SK-N-SH (cell line): ENCODE results near the gene PPP2R1A. TPM values are rescaled to one million over a fixed set of nuclear protein-coding genes. Genes with fewer than 3 reads are reported as not detected.
"Not testable (repeated sequence)": the region's sequence is repeated elsewhere in the genome, so short reads cannot be mapped to it uniquely, and the experiment has no call there.

Experiments
- CTCF ChIA-PET: fragments of 300-600, 350-600 bp; formaldehyde crosslinking; extraction: SDS; loops from one replicate; lab custom pipeline; 2021; lab: Yijun Ruan, JAX
- POLR2A ChIA-PET: fragments of 350-600 bp; sonication (Branson Sonifier 250); formaldehyde crosslinking; extraction: SDS; loops from one replicate; lab custom pipeline; 2020; ENCODE audit warnings: antibody characterized with exemption, inconsistent platforms; lab: Yijun Ruan, JAX
- DNase-seq: peaks from one replicate; pipeline ENCODE4 v3.0.0; 2012
- H2AFZ ChIP-seq: fragments of 200-600 bp; sonication (generic); 2 replicates; pipeline ENCODE4 v1.8.1; 2016; ENCODE audit warnings: antibody characterized with exemption, mild to moderate bottlenecking, low read depth
- H3F3A ChIP-seq: fragments of 200-600 bp; sonication (generic); replicated peaks from 2 replicates; pipeline ENCODE3; 2016; ENCODE audit warnings: antibody characterized with exemption, mild to moderate bottlenecking; ENCODE audit not compliant: insufficient read depth
- H3K27ac ChIP-seq, 2 experiments: fragments of 200-500 bp in 1 of 2; fragments of 200-600 bp in 1 of 2; sonication (Bioruptor generic) in 1 of 2; sonication (generic), shearing (Covaris generic) in 1 of 2; 2 replicates each; pipeline versions ENCODE4 v1.5.1 to v1.6.1; 2014 to 2016; ENCODE audit warnings: low read depth in 2 of 2, inconsistent platforms in 1 of 2, low read length in 1 of 2, mild to moderate bottlenecking in 1 of 2, mixed read lengths in 1 of 2
- H3K27me3 ChIP-seq: fragments of 200-600 bp; sonication (generic), shearing (Covaris generic); 2 replicates; pipeline ENCODE4 v1.6.1; 2016; ENCODE audit warnings: mixed run types; ENCODE audit not compliant: insufficient read depth
- H3K36me3 ChIP-seq, 2 experiments: fragments of 200-500 bp in 1 of 2; fragments of 200-600 bp in 1 of 2; sonication (Bioruptor generic) in 1 of 2; sonication (generic) in 1 of 2; replicated peaks in 1 of 2; 2 replicates each; pipeline versions ENCODE3 to v1.5.1; 2014 to 2016; ENCODE audit warnings: low read length in 1 of 2, mild to moderate bottlenecking in 1 of 2; ENCODE audit not compliant: insufficient read depth in 2 of 2, control insufficient read depth in 1 of 2
- H3K4me1 ChIP-seq, 2 experiments: fragments of 200-500 bp in 1 of 2; fragments of 200-600 bp in 1 of 2; sonication (Bioruptor generic) in 1 of 2; sonication (generic), shearing (Covaris generic) in 1 of 2; 2 replicates each; pipeline versions ENCODE4 v1.5.1 to v1.6.1; 2014 to 2016; ENCODE audit warnings: low read depth in 1 of 2, low read length in 1 of 2, mixed run types in 1 of 2; ENCODE audit not compliant: insufficient read depth in 2 of 2, control insufficient read depth in 1 of 2
- H3K4me2 ChIP-seq: fragments of 200-600 bp; sonication (generic), shearing (Covaris generic); 2 replicates; pipeline ENCODE4 v1.6.1; 2017; ENCODE audit warnings: mixed run types
- H3K4me3 ChIP-seq, 2 experiments: fragments of 200-500 bp in 1 of 2; fragments of 200-600 bp in 1 of 2; sonication (Bioruptor generic) in 1 of 2; sonication (generic), shearing (Covaris generic) in 1 of 2; 2 replicates each; pipeline versions ENCODE4 v1.5.1 to v1.8.1; 2014 to 2016; ENCODE audit warnings: low read depth in 2 of 2, inconsistent platforms in 1 of 2, low read length in 1 of 2, mild to moderate bottlenecking in 1 of 2, mixed read lengths in 1 of 2, moderate library complexity in 1 of 2
- H3K79me2 ChIP-seq: fragments of 200-600 bp; sonication (generic); 2 replicates; pipeline ENCODE4 v1.8.1; 2017; ENCODE audit warnings: mild to moderate bottlenecking; ENCODE audit not compliant: insufficient read depth
- H3K9ac ChIP-seq: fragments of 200-600 bp; sonication (generic); 2 replicates; pipeline ENCODE4 v1.6.1; 2017; ENCODE audit warnings: mixed run types
- H3K9me2 ChIP-seq: fragments of 200-600 bp; sonication (generic); 2 replicates; pipeline ENCODE4 v1.6.1; 2017; ENCODE audit warnings: mixed run types
- H3K9me3 ChIP-seq: fragments of 200-600 bp; sonication (generic); 2 replicates; pipeline ENCODE4 v1.6.1; 2017; ENCODE audit warnings: mixed run types, mild to moderate bottlenecking, moderate library complexity
- H4K20me1 ChIP-seq: fragments of 200-600 bp; sonication (generic); 2 replicates; pipeline ENCODE4 v1.6.1; 2017; ENCODE audit warnings: mild to moderate bottlenecking, mixed run types; ENCODE audit not compliant: insufficient read depth
- CHD2 ChIP-seq: fragments of 150-350 bp; IDR thresholded peaks from 2 replicates; pipeline ENCODE4 v1.6.1; 2018; ENCODE audit warnings: low read length; ENCODE audit not compliant: partially characterized antibody
- CTCF ChIP-seq: fragments of 200-600 bp; sonication (generic); IDR thresholded peaks from 2 replicates; pipeline ENCODE4 v1.6.1; 2017; ENCODE audit warnings: antibody characterized with exemption, mild to moderate bottlenecking, moderate library complexity
- EZH2phosphoT487 ChIP-seq: fragments of 200-600 bp; sonication (generic); IDR thresholded peaks from 2 replicates; pipeline ENCODE4 v1.6.1; 2017; ENCODE audit warnings: low read depth, mixed run types, mild to moderate bottlenecking, antibody characterized with exemption, moderate library complexity, borderline replicate concordance
- FOXJ3 ChIP-seq: sonication (generic); formaldehyde crosslinking; IDR thresholded peaks from 2 replicates; pipeline ENCODE4 v1.5.1; 2020; ENCODE audit warnings: mild to moderate bottlenecking, missing genetic modification reagents
- GABPA ChIP-seq: IDR thresholded peaks from 2 replicates; pipeline ENCODE4 v1.4.0; 2012; ENCODE audit warnings: low read depth, mild to moderate bottlenecking
- GATA2 ChIP-seq: sonication (generic); formaldehyde crosslinking; IDR thresholded peaks from 2 replicates; pipeline ENCODE4 v1.5.0; 2020; ENCODE audit warnings: mild to moderate bottlenecking, missing genetic modification reagents
- IRF3 ChIP-seq: fragments of 150-350 bp; IDR thresholded peaks from 2 replicates; pipeline ENCODE4 v1.6.1; 2016; ENCODE audit warnings: mild to moderate bottlenecking, low read depth, low read length
- MEF2A ChIP-seq: IDR thresholded peaks from 2 replicates; pipeline ENCODE4 v1.4.0; 2012; ENCODE audit warnings: low read depth, borderline replicate concordance
- NFIC ChIP-seq: IDR thresholded peaks from 2 replicates; pipeline ENCODE4 v1.4.0; 2012; ENCODE audit warnings: borderline replicate concordance
- RAD21 ChIP-seq: IDR thresholded peaks from 2 replicates; pipeline ENCODE4 v1.6.1; 2012; ENCODE audit warnings: mild to moderate bottlenecking, low read length
- RCOR1 ChIP-seq: fragments of 150-350 bp; IDR thresholded peaks from 2 replicates; pipeline ENCODE4 v1.6.1; 2017; ENCODE audit warnings: antibody characterized with exemption, low read length
- SMC3 ChIP-seq: IDR thresholded peaks from 2 replicates; pipeline ENCODE4 v1.6.1; 2012; ENCODE audit warnings: low read depth, low read length, improper control_type of control experiment
- TEAD4 ChIP-seq: IDR thresholded peaks from 2 replicates; pipeline ENCODE4 v1.4.0; 2012; ENCODE audit warnings: mild to moderate bottlenecking, borderline replicate concordance; ENCODE audit not compliant: insufficient read depth
- WGBS: methylation state at CpG from one replicate; pipeline ENCODE4 v1.1.6; 2017; ENCODE audit warnings: low lambda C conversion rate; 5-methylcytosine and 5-hydroxymethylcytosine counted together
- polyA plus RNA-seq, 3 experiments: library from polyadenylated mRNA; depleted of rRNA; stranded (reverse); fragments of >200 nt; gene quantifications; 2 replicates each; pipeline ENCODE4 v1.2.3, GENCODE V29; 2012
- TF ChIP-seq, protein P1 (sequence below): IDR thresholded peaks from 2 replicates; pipeline ENCODE4 v1.4.0; 2012; ENCODE audit warnings: low read depth, borderline replicate concordance

Gene PPP2R1A
- polyA plus RNA-seq, 1 of the 3 experiments (the other 2 are of a cell fraction) = 163 TPM

DNA sequence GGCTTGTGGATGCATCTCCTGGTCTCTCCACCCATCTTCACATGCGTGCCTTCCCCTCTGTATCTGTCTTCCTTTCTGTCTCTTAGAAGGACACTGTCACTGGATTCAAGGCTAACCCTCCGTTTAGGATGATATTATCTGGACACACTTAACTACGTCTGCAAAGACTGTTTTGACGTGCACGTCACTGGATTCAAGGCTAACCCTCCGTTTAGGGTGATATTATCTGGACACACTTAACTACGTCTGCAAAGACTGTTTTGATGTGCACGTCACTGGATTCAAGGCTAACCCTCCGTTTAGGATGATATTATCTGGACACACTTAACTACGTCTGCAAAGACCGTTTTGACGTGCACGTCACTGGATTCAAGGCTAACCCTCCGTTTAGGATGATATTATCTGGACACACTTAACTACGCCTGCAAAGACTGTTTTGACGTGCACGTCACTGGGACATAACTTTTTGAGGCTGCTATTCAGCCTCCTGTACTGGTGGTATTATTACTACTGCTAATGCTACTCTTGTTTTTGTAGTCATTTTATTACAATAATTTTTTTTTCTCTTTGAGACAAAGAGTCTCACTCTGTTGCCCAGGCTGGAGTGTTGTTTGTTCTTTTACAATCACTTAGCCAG, 11.0 kb downstream of the PPP2R1A start:
- H3K36me3 ChIP-seq = peaks cover 39 to 68% of the 10 kb centered on the region in 2 experiments
- H3K9ac ChIP-seq, POLR2A ChIA-PET, CTCF ChIA-PET, DNase-seq, H3K9me3 ChIP-seq, H3K27me3 ChIP-seq, H3K4me2 ChIP-seq, H3K4me3 ChIP-seq, H3F3A ChIP-seq, H3K9me2 ChIP-seq, H2AFZ ChIP-seq: not testable (repeated sequence)
- peaks cover 53% of the 10 kb centered on the region for H4K20me1 ChIP-seq
- H3K27ac ChIP-seq = peak overlapping the region in 1 of 2 experiments; percentile 52; a peak in 1 of 4 replicates
- 82% methylated on average over 17 of the region's 17 CpGs for WGBS
- TF ChIP-seq GATA2 = 0 out of 2 replicates have a peak, but pooled peaks have one; percentile 13
- H3K4me1 ChIP-seq = peaks cover 2 to 14% of the 10 kb centered on the region in 2 experiments; a peak in 2 of 4 replicates
- peaks cover 93% of the 10 kb centered on the region for H3K79me2 ChIP-seq

DNA sequence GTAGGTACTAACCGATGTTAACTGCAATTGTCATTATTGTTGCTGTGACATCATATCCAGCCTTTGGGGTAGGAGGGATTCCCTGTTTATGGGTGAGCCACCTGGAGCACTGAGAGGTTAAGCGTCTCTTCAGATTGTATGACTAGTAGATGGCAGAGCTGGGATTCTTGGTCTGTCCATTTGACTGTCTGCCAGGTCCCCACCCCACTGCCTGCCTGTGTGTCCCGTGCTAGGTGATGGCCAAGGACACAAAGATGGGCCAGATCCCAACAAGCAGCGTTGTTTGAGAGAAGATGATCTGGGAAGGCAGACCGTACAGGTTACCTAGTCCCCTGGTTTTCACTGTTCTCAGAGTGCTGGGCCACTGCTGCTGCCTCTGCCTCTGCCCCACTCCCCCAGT, 16.6 kb downstream of the PPP2R1A start:
- peaks cover 3% of the 10 kb centered on the region for H3F3A ChIP-seq
- H3K27ac ChIP-seq = no peak overlapping the region
- WGBS = 98% methylated on average over 5 of the region's 5 CpGs
- CTCF ChIA-PET = no interaction called here
- no peak for DNase-seq
- H3K4me3 ChIP-seq = no peak overlapping the region
- POLR2A ChIA-PET = no interaction called here
- H3K9me3 ChIP-seq = no peaks in the 10 kb centered on the region
- H3K4me2 ChIP-seq = no peak overlapping the region
- peaks cover 28% of the 10 kb centered on the region for H4K20me1 ChIP-seq
- no peak overlapping the region for H2AFZ ChIP-seq
- no peaks in the 10 kb centered on the region for H3K4me1 ChIP-seq
- no peaks in the 10 kb centered on the region for H3K9me2 ChIP-seq
- peaks cover 57 to 88% of the 10 kb centered on the region in 2 experiments for H3K36me3 ChIP-seq
- no peaks in the 10 kb centered on the region for H3K27me3 ChIP-seq
- no peak overlapping the region for H3K9ac ChIP-seq
- TF ChIP-seq FOXJ3 (CRISPR knock-in tag) (no peak), GABPA (no peak), IRF3 (no peak), CHD2 (no peak), EZH2phosphoT487 (no peak), TEAD4 (no peak), CTCF (no peak), RAD21 (no peak), NFIC (no peak), SMC3 (no peak), RCOR1 (no peak), MEF2A (no peak)
- TF ChIP-seq, protein P1, sequence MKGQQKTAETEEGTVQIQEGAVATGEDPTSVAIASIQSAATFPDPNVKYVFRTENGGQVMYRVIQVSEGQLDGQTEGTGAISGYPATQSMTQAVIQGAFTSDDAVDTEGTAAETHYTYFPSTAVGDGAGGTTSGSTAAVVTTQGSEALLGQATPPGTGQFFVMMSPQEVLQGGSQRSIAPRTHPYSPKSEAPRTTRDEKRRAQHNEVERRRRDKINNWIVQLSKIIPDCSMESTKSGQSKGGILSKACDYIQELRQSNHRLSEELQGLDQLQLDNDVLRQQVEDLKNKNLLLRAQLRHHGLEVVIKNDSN = no peak
- H3K79me2 ChIP-seq = peaks cover 74% of the 10 kb centered on the region
